ENCODE results near the gene SEC22C. TPM values are rescaled to one million over a fixed set of nuclear protein-coding genes. Genes with fewer than 3 reads are reported as not detected.

SEC22C gene
- total and polyA plus RNA-seq, 2 of the 13 experiments (the other 11 are each of a cell fraction or from before 2014, with no cell fraction given) = 20.0 to 40.0 TPM

- TF ChIP-seq, protein P1, sequence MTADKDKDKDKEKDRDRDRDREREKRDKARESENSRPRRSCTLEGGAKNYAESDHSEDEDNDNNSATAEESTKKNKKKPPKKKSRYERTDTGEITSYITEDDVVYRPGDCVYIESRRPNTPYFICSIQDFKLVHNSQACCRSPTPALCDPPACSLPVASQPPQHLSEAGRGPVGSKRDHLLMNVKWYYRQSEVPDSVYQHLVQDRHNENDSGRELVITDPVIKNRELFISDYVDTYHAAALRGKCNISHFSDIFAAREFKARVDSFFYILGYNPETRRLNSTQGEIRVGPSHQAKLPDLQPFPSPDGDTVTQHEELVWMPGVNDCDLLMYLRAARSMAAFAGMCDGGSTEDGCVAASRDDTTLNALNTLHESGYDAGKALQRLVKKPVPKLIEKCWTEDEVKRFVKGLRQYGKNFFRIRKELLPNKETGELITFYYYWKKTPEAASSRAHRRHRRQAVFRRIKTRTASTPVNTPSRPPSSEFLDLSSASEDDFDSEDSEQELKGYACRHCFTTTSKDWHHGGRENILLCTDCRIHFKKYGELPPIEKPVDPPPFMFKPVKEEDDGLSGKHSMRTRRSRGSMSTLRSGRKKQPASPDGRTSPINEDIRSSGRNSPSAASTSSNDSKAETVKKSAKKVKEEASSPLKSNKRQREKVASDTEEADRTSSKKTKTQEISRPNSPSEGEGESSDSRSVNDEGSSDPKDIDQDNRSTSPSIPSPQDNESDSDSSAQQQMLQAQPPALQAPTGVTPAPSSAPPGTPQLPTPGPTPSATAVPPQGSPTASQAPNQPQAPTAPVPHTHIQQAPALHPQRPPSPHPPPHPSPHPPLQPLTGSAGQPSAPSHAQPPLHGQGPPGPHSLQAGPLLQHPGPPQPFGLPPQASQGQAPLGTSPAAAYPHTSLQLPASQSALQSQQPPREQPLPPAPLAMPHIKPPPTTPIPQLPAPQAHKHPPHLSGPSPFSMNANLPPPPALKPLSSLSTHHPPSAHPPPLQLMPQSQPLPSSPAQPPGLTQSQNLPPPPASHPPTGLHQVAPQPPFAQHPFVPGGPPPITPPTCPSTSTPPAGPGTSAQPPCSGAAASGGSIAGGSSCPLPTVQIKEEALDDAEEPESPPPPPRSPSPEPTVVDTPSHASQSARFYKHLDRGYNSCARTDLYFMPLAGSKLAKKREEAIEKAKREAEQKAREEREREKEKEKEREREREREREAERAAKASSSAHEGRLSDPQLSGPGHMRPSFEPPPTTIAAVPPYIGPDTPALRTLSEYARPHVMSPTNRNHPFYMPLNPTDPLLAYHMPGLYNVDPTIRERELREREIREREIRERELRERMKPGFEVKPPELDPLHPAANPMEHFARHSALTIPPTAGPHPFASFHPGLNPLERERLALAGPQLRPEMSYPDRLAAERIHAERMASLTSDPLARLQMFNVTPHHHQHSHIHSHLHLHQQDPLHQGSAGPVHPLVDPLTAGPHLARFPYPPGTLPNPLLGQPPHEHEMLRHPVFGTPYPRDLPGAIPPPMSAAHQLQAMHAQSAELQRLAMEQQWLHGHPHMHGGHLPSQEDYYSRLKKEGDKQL (CRISPR knock-in tag; IDR thresholded peaks at IDR 0.05; ENCODE audit: low read depth) = peak; percentile 33; the same call in 1 of the 2 replicates
- no peak for TF ChIP-seq RFX1 (IDR thresholded peaks at IDR 0.05)
- no peak for TF ChIP-seq ZNF549 (CRISPR knock-in tag; IDR thresholded peaks at IDR 0.05)
- TF ChIP-seq FIP1L1 (IDR thresholded peaks at IDR 0.05; ENCODE audit: borderline replicate concordance, insufficient read depth, low read depth, low read length) = no peak; the same call in 1 of the 2 replicates
- TF ChIP-seq ELF3 (CRISPR knock-in tag; IDR thresholded peaks at IDR 0.05) = peak; percentile 17; the same call in 1 of the 2 replicates
- TF ChIP-seq ELK4 (CRISPR knock-in tag; IDR thresholded peaks at IDR 0.05; ENCODE audit: borderline replicate concordance) = no peak
- TF ChIP-seq E2F1 (CRISPR knock-in tag; IDR thresholded peaks at IDR 0.05) = peak; percentile 64; the same call in 1 of the 2 replicates
- 0 out of 2 replicates have a peak, but pooled peaks have one; percentile 75 for TF ChIP-seq ZNF274 (CRISPR knock-in tag; IDR thresholded peaks at IDR 0.05)
- TF ChIP-seq ZBTB26 (CRISPR knock-in tag; IDR thresholded peaks at IDR 0.05; ENCODE audit: borderline replicate concordance) = peak; percentile 25; the same call in 1 of the 2 replicates
- TF ChIP-seq AKAP8 (CRISPR knock-in tag; IDR thresholded peaks at IDR 0.05) = no peak
- no peak for TF ChIP-seq ZIK1 (CRISPR knock-in tag; IDR thresholded peaks at IDR 0.05; ENCODE audit: borderline replicate concordance, low read depth)
- no peak for TF ChIP-seq ATF7 (IDR thresholded peaks at IDR 0.05)
- TF ChIP-seq ATF7 (CRISPR knock-in tag; IDR thresholded peaks at IDR 0.05) = peak; percentile 62; the same call in 1 of the 2 replicates
- no peak for TF ChIP-seq PHB2 (IDR thresholded peaks at IDR 0.05; ENCODE audit: partially characterized antibody)
- peak; percentile 83 to 93 for TF ChIP-seq POLR2A (IDR thresholded peaks at IDR 0.05; ENCODE audit: insufficient read depth in 1 of 2, low read depth in 2 of 2, low read length in 2 of 2)
- TF ChIP-seq EZH2 (conservative IDR thresholded peaks at IDR 0.05; ENCODE audit: low read depth, low read length) = no peak
- no peak; the same call in none of the 2 replicates for TF ChIP-seq ETV5 (CRISPR knock-in tag; IDR thresholded peaks at IDR 0.05; ENCODE audit: borderline replicate concordance)
- TF ChIP-seq FOXK2 (IDR thresholded peaks at IDR 0.05) = no peak
- peak; percentile 92 for TF ChIP-seq HNF1B (CRISPR knock-in tag; IDR thresholded peaks at IDR 0.05)
Observed at GRCh38 chr3:42600111-42600957, 18.6 kb upstream of the SEC22C start, which contains the start of gene NKTR (continued).

All from HepG2 (cell line).